Progenitor cell of endocrine pancreas (in vitro differentiated cells): ENCODE data around the gene PGM5. TPM values are rescaled to one million over a fixed set of nuclear protein-coding genes. Genes with fewer than 3 reads are reported as not detected.

ENCODE experiments used
- DNase-seq: peaks from one replicate; pipeline ENCODE4 v3.0.0; 2021; ENCODE audit warnings: low spot score; ENCODE audit not compliant: unreplicated experiment
- H3K27ac Mint-ChIP-seq: 2 replicates; pipeline ENCODE4 v1.8.0; 2021; ENCODE audit warnings: mild to moderate bottlenecking, moderate library complexity, mixed read lengths
- H3K27me3 Mint-ChIP-seq: 2 replicates; pipeline ENCODE4 v1.8.0; 2021; ENCODE audit warnings: mixed read lengths
- H3K36me3 Mint-ChIP-seq: 2 replicates; pipeline ENCODE4 v1.8.0; 2022; ENCODE audit warnings: mixed read lengths; ENCODE audit not compliant: insufficient read depth
- H3K4me1 Mint-ChIP-seq: 2 replicates; pipeline ENCODE4 v1.8.0; 2021; ENCODE audit warnings: low read depth, mixed read lengths
- H3K4me3 Mint-ChIP-seq: 2 replicates; pipeline ENCODE4 v1.8.0; 2021; ENCODE audit warnings: low read depth, mild to moderate bottlenecking, moderate library complexity, mixed read lengths
- H3K9me3 Mint-ChIP-seq: 2 replicates; pipeline ENCODE4 v1.8.0; 2021; ENCODE audit warnings: low read depth, mixed read lengths
- total RNA-seq: library from RNA; stranded (reverse); gene quantifications from 2 replicates; pipeline ENCODE4 v1.2.1, GENCODE V29; 2021
- TF ChIP-seq, protein P1 (sequence below): fragments of 200-600 bp; sonication (generic); IDR thresholded peaks from one replicate; pipeline ENCODE4 v1.5.0; 2021; ENCODE audit warnings: antibody characterized with exemption, mild to moderate bottlenecking; ENCODE audit not compliant: unreplicated experiment

PGM5 gene
- total RNA-seq, 1 donor from 2014 or later: 3.9 TPM

GRCh38 chr9:68560071-68560844, 203.8 kb downstream of the PGM5 start:
- Mint-ChIP-seq H3K9me3 (no peaks in the 10 kb centered on the region), H3K36me3 (no peaks in the 10 kb centered on the region), H3K27me3 (peaks cover 39% of the 10 kb centered on the region), H3K4me1 (peaks cover 1% of the 10 kb centered on the region), H3K27ac (no peak overlapping the region), H3K4me3 (no peak overlapping the region)
- DNase-seq: no peak
- TF ChIP-seq, protein P1, sequence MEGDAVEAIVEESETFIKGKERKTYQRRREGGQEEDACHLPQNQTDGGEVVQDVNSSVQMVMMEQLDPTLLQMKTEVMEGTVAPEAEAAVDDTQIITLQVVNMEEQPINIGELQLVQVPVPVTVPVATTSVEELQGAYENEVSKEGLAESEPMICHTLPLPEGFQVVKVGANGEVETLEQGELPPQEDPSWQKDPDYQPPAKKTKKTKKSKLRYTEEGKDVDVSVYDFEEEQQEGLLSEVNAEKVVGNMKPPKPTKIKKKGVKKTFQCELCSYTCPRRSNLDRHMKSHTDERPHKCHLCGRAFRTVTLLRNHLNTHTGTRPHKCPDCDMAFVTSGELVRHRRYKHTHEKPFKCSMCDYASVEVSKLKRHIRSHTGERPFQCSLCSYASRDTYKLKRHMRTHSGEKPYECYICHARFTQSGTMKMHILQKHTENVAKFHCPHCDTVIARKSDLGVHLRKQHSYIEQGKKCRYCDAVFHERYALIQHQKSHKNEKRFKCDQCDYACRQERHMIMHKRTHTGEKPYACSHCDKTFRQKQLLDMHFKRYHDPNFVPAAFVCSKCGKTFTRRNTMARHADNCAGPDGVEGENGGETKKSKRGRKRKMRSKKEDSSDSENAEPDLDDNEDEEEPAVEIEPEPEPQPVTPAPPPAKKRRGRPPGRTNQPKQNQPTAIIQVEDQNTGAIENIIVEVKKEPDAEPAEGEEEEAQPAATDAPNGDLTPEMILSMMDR: peak; percentile 38

DNA sequence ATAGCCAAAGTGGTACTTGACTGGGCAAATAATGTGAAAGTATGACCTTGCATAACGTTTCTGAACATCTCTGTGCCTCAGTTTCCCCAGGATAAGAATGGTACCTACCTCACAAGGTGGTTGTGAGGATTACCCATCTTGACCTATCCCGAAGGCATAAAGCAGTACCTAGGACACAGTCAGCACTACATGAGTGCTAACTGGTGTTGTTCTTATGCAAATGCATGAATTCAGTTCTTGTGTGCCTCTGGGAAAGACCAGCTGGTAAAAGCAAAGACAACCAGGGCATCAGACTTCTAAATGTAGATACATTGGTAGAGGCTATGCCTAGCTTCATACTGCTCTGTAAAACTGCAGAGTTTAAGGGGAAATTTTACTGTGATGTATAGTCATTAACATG, 206.1 kb downstream of the PGM5 start:
- Mint-ChIP-seq H3K4me1 (peaks cover 1% of the 10 kb centered on the region), H3K4me3 (no peak overlapping the region), H3K9me3 (no peaks in the 10 kb centered on the region), H3K36me3 (no peaks in the 10 kb centered on the region), H3K27ac (no peak overlapping the region), H3K27me3 (peaks cover 37% of the 10 kb centered on the region)
- no peak for DNase-seq
- TF ChIP-seq, protein P1: no peak

GRCh38 chr9:68567565-68567964, 211.2 kb downstream of the PGM5 start:
- Mint-ChIP-seq H3K4me1 (peaks cover 1% of the 10 kb centered on the region), H3K27me3 (peaks cover 19% of the 10 kb centered on the region), H3K27ac (no peak overlapping the region), H3K4me3 (no peak overlapping the region), H3K9me3 (no peaks in the 10 kb centered on the region), H3K36me3 (no peaks in the 10 kb centered on the region)
- TF ChIP-seq, protein P1: no peak
- no peak for DNase-seq

DNA sequence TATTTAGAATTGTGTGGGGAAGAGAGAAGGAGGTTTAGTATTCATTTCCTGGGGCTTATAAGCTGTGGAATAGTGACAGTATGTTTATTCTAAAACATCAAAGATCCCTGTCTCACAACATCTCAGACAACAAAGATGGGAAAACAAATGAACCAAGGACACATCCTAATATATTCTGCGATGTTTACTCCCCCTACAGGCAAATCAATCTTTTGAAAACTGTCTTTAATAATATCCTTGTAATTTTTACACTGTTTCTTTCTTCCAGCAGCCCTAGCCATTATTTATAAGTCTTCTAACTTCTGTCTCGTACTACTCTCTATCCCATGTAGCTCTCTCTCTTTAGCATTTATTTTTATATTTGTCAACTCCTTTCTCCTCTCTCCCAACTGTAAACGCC, 217.7 kb downstream of the PGM5 start:
- no peaks in the 10 kb centered on the region for H3K36me3 Mint-ChIP-seq
- peaks cover 3% of the 10 kb centered on the region for H3K27me3 Mint-ChIP-seq
- TF ChIP-seq, protein P1: no peak
- no peak overlapping the region for H3K27ac Mint-ChIP-seq
- no peak overlapping the region for H3K4me3 Mint-ChIP-seq
- H3K4me1 Mint-ChIP-seq: no peaks in the 10 kb centered on the region
- H3K9me3 Mint-ChIP-seq: no peaks in the 10 kb centered on the region
- DNase-seq: no peak

GRCh38 chr9:68575817-68576216, 219.4 kb downstream of the PGM5 start:
- H3K4me1 Mint-ChIP-seq: no peaks in the 10 kb centered on the region
- H3K9me3 Mint-ChIP-seq: no peaks in the 10 kb centered on the region
- H3K27ac Mint-ChIP-seq: no peak overlapping the region
- no peaks in the 10 kb centered on the region for H3K36me3 Mint-ChIP-seq
- TF ChIP-seq, protein P1: no peak
- no peak overlapping the region for H3K4me3 Mint-ChIP-seq
- H3K27me3 Mint-ChIP-seq: no peaks in the 10 kb centered on the region
- DNase-seq: no peak
